Thyroid gland (tissue), 4 donors: ENCODE data around the gene NFIX.

Experiments
- CTCF ChIP-seq, 6 experiments: fragments of 200-600 bp in 3 of 6; fragments of 450-650 bp in 3 of 6; sonication (generic) in 3 of 6; IDR thresholded peaks; one replicate each; pipeline ENCODE4 v1.5.1; 2016 to 2019; ENCODE audit warnings: antibody characterized with exemption in 6 of 6, mild to moderate bottlenecking in 2 of 6, inconsistent platforms in 1 of 6, moderate library complexity in 1 of 6
- POLR2A ChIP-seq, 2 donors: fragments of 450-650 bp; IDR thresholded peaks; one replicate each; pipeline ENCODE4 v1.6.1; 2017; ENCODE audit warnings: antibody characterized with exemption in 2 of 2, mild to moderate bottlenecking in 2 of 2, moderate library complexity in 1 of 2

GRCh38 chr19:13069415-13070359, 74.4 kb downstream of the NFIX start:
- no peak for TF ChIP-seq CTCF (IDR thresholded peaks at IDR 0.05)
- no peak for TF ChIP-seq POLR2A (IDR thresholded peaks at IDR 0.05)
